ENCODE results near the gene PLAC1.

DNA sequence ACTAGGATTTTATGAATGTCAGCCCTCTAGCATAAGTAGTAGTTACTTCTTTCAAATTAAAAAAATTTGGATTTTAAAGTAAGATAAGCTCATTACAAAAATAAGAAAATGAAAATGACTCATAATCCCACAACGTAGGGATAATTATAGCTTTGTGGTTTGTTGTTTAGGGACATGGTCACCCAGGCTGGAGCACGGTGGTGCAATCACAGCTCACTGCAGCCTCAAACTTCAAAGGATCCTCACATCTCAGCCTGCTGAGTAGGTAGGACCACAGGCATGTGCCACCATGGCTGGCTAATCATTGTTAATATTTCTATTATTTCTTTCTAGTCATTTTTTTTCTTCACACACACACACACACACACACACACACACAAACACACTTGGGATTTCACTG, 57.6 kb downstream of the PLAC1 start:
- TF ChIP-seq CTCF (IDR thresholded peaks at IDR 0.05) (no peak), POLR2A (IDR thresholded peaks at IDR 0.05) (no peak)
